Inflammatory macrophage (primary cell): ENCODE measurements around the gene MAPKAPK2.
"Not testable (repeated sequence)": the region's sequence is repeated elsewhere in the genome, so short reads cannot be mapped to it uniquely, and the experiment has no call there.

Source experiments
- DNase-seq, 2 donors: peaks; one replicate each; pipeline ENCODE4 v3.0.0-alpha.2; 2020 to 2022

MAPKAPK2 gene

DNA sequence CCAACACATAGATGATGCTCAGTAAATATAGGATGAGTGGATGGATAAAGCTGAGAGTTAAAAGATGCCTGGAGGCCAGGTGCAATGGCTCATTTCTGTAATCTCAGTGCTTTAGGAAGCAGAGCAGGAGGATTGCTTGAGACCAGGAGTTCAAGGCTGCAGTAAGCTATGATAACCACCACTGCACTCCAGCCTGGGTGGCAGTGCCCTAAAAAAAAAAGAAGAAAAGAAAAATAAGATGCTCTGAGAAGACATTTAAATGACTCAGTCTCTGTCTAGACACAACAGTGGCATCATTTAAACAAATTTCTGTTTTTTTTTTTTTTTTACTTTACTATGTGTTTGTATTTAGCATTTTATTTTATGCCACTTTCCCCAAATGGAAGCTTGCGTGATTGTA is 60.6 kb downstream of the MAPKAPK2 start:
- DNase-seq: no peak

DNA sequence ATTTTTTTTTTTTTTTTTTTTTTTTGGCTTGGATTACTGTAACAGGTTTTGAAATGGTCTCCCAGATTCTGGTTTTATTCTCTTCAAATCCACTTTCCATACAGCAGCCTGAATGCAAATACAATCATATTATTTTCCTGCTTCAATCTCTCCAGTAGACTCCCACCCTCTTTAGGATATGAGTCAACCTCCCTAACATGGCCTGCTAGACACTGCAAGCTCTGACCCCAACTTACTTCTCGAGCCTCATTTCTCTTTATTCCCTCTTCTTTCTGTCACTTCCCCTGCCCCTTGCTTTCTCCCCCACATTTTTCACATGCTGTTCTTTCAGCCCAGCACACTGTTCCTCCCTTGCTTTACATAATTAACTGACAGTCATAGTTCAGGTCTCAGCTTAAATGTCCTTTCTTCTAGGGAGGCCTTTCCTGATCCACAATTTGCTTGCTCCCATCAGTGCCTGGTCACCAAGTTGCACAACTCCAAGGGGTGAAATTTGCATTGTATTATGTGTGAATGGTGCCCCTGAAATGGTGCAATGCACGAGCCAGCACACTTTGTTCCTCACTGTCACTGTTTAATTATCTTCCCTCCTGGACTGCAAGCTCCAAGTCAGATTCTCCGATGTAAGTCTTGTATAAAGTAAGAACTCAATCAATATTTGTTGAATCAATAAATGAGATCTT is 63.8 kb downstream of the MAPKAPK2 start:
- DNase-seq: peak in 1 of 2 donors; percentile 26

DNA sequence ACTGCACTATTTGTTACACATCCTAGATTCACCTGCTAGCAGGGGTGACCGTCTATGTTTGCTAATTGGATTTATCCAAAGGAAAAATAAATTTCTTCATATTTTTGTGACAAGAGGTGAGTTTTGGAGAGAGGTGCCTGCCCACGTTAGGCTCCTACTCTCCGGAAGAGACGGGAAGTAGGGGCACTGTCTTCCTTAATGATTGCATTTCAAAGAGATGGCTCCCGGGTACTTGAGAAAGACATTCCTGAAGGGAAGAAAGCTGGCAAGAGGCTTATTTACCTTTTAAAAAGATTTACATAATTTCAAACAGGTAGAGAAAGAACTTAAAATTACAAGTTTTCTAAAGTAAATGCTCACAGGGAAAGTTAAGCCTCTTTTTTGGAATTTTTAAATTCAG is 67.2 kb downstream of the MAPKAPK2 start:
- no peak for DNase-seq

DNA sequence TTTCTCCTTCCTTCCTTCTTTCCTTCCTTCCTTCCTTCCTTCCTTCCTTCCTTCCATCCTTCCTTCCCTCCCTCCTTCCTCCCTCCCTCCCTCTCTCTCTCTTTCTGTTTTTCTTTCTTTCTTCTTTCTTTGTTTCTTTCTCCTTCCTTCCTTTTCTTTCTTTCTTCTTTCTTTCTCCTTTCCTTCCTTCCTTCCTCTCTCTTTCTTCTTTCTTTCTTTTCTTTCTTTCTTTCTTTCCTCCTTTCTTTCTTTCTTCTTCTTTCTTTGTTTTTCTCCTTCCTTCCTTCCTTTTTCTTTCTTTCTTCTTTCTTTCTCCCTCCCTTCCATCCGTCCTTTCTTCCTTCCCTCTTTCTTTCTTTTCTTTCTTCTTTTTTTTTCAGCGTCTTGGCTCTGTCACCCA is 67.8 kb downstream of the MAPKAPK2 start:
- DNase-seq: no peak

DNA sequence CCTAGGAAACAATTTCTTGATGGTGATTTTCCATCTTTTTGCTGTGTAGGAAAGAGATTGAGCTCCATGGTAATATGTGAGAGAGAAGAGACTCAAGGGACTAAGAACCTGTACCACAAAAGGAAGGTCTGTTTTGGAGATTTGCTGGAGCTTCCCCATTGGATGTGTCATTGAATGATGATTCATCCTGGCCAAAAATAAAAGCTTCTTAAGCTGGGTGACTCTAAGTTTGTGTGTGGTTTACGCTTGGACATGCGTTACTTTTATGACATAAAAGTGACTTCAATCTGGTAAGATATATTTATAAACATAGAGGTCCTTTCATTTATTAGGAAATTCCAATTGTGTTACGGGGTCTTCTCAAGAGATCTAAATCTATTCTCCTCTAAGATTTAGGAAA is 68.4 kb downstream of the MAPKAPK2 start:
- peak; percentile 58 to 71 for DNase-seq

DNA sequence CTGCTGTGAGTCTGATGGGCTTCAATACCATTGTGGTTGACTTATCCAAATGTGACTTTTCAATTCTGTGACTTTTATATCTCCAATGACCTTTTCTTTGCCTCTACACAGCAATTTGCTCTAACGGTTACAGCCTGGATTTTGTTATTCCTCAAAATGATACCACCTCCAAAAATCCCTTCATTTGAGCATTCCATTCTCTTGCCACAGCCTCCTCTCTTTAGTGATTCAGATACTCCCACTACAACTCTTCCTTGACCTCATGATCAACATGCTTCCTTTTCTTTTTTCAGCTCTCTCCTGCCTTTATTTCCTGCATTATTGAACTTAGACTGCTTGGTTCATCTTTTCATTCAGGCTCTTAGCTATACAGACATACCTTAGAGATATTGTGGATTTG is 69.3 kb downstream of the MAPKAPK2 start:
- DNase-seq: peak in 1 of 2 donors; percentile 35

DNA sequence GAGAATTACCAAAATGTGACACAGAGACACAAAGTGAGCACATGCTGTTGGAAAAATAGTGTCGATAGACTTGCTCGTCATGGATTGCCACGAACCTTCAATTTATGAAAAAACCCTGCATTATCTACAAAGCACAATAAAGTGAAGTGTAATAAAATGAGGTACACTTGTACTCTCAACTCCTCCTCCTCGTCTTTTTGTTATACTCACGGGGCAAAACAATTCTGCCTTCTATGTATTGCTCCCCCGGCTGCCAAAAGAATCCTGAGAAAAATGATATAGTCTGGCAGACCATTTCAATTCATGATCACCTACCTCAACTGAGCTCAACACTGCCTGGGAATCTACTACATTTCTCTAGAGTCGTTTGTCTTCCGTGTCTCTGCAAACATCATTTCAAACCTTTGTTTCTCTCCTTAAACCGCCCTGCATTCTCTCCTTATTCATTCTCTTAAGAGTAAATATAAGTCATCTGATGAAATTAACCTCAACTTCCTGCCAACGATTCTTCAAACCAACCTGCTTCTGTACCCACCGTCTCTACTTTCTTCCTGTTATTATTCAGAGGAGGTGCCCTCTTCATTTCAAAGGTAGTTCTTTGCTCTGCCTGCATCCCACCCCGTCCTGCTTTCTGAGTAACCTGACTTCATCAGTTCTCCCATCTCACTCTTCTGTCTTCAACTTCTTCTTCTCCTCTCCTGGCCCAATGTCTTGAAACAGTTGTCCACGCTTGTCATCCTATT is 73.0 kb downstream of the MAPKAPK2 start:
- no peak for DNase-seq

DNA sequence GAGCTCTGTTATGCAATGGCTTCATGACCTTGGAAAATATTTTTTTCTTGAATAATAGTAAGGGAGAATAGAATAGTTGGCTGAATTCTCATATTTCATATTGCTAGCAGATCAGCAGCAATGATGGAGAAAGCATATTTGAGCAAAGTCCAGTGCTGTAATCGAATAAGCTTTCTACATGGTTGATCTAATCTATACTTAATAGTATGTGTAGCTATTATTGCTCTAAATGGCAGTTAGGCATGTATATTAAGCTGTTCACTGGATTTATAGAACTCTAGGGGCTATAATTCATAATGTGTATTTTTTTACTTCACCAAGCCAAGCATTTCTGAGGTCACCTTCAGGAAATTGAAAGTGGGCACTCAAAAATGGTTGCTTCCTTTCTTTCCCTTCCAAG is 75.9 kb downstream of the MAPKAPK2 start:
- no peak for DNase-seq

DNA sequence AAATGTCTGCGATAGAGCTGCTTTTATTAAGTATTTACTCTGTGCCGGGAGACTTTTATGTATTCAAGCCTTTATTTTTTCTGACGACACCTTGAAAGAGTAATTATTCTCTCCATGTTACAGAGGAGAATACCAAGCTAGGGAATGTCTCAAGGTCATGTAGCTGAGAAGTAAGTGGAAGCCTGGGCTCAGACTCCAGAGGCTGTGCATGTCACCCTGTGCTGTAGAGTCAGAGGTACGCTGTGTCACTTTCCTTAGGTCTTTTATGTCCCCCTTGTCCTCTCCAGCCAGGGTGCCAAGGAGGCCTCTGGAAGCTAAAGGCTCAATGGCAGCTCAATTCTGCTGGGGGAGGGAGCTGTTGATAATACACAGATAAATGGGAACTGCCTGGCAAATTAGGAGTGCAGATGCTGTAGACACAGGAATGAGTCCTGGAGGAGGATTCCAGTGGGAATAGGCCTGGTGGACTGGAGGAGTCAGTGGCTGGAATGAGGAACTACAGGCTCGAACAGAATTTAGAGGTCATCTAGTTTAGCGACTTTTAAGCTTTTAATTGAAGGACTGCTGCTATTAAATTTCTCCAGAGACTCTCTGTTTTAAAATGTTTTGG is 76.6 kb downstream of the MAPKAPK2 start:
- no peak for DNase-seq

DNA sequence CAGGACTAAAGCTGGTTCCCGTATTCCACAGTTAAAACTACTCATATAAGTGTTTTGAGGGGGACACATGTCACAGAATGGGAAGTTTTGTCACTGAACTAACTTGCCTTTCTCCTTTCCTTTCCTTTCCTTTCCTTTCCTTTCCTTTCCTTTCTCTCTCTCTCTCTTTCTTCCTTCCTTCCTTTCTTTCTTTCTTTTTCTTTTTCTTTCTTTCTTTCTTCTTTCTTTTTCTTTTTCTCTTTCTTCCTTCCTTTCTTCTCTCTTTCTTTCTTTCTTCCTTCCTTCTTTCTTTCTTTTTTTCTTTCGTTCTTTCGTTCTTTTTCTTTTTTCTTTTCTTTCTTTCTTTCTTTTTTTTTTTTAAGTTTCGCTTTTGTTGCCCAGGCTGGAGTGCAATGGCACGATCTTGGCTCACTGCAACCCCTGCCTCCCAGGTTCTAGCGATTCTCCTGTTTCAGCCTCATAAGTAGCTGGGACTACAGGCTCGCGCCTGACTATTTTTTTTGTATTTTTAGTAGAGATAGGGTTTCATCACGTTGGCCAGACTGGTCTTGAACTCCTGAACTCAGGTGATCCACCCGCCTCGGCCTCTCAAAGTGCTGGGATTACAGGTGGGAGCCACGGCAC is 78.1 kb downstream of the MAPKAPK2 start:
- DNase-seq: not testable (repeated sequence)

DNA sequence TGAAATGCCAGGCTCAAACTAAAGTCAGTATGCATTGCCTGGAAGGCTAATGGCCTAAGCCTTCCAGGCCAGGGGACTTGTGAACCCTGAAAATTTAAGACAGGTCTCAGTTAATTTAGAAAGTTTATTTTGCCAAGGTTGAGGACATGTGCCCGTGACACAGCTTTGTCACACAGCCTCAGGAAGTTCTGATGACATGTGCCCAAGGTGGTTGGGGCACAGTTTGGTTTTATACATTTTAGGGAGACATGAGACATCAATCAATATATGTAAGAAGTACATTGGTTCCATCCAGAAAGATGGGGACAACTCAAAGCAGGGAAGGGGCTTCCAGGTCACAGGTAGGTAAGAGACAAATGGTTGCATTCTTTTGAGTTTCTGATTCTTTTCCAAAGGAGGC is 81.1 kb downstream of the MAPKAPK2 start:
- DNase-seq: not testable (repeated sequence)

DNA sequence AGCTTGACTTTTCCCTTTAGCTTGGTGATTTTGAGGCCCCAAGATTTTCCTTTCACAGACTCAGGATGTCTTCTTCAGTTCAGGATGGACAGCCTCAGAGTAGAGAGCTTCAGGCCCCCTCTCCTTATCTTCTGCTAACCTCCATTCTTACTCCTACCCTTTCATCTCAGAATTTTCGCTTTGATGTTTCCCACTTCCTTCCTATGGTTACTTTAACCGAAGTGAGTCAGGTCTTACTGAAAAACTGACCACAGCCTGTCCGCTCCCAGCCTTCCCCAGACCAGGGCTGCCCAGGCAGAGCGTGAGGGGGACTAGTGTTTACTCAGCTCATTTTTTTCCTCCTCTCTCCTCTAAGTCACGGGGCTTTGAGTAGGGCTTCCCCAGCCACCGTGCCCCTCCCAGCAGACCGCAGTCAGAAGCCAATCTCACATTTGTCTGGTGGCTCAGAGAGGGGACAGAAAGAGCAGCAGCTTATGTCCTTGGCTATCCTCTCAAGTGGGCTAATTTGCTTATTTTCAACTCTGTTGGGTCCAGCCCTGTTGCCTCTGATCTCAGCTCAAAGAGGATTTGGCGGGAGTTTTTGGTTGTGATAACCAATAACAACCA is 81.6 kb downstream of the MAPKAPK2 start:
- DNase-seq: peak; percentile 77 to 85

DNA sequence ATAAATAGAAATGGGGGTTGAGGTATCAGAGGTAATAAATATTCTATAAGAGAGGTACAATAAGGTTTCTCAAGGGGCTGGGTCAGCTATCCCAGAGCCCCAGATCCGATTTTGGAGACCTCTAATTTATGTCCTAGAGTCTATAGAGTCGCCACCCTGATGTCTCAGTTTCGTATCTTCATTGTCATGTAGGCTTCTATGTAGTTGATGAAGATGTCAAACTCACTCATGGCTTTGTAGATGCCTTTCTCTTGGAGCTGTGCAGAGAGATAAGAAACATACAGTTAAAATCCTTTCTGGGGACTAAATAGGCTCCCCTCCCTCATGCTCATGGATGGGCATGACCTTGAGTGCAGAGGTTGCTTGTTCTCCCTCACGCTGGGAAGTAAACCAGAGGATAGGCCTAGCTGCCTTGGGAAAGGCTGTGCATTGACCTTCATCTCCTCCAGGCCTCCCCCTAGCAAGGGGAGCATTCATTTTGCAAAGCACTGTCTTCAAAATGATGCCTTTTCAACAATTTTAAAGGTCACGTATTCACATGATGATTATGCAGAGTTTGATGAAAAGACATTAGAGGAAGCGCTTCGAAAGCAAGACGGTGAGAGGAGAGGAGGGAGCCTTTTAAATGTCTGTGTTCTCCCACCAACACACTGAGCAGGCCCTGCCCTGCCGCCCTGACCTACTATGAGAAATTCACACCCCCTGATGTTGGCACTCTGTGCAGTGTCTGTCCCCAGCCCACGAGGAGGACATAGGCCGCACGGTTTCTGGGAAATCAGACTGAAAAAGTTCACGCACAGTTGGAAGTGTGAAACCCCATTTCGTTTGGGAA is 84.0 kb downstream of the MAPKAPK2 start:
- DNase-seq: no peak

DNA sequence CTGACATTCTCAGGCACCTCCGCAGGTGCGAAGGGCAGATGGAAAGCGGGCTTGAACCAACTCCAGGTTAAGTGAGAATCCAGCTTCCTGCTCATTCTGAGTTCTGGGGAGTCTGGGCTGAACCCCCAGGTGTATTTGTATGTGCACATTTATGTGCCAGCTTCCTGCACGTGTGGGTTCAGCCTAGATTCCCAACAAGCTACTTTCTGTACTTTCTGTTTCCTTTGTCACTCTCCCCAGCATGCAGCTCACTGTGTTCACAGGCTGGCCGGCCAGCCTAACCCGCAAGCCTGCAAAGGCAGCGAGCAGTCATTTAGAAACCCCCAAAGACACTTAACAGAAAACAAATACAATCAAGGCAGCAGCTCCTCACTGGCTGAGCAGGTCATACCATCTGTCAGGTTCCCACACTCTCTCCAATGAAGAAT is 84.6 kb downstream of the MAPKAPK2 start:
- DNase-seq: no peak

DNA sequence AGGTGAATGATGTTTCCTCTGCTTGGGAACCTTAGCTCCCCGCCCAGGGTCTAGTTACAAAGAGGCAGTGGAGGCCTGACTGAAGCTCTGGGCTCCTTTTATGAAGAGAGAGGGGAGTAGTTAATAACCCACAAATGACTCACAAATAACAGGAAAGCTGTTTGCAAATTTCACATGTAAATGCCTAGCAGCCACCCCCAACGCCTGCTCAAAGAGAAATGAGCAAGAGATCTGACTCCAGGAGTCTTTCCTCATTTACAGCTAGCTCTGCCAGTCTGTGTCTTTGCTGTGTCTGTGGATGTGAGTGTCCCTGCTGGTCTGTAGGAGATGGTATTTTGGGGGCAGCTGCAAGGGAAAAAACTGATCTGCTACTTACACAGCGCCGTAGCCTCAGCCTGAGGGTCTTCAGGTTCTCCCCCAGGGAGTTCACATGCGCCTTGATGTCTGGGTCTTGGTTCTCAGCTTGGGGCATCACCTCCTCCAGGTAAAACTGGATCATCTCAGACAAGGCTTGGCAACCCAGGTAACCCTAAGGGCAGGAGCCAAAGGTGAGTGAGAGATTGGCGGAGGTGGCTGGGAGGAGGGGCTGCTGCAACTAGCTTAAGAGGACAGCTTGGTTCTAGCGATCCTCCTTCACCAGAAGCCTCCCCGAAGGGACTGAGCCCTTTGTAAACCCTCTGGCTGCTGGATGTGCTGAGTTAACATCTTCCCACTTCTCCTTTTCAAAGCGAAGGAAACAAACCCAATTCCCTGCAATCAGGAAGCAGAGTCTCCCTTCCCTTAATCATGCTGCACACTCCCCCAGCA is 86.0 kb downstream of the MAPKAPK2 start, which contains the start of gene IL19:
IL19 (plus strand) TSS at position 243 of the 807 bp plus-strand sequence. CDS start 65,890 bp downstream, outside the sequence.
- DNase-seq: peak; percentile 86 to 87

DNA sequence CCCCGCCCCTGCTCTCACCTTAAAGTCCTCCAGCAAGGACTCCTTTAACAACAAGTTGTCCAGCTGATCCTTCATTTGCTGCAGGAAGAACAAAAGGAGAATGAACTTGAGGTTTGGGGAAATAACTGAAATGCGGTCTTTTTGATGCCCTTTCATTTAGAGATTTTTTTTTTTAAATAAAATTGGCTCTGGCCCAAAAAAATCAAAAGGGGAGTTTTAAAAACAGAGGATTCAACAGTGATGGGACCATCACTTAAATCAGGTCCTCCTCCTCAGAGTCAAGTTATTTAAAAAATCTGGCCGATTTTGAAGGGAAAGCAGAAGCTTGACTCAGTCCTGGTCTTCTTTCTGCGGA is 86.6 kb downstream of the MAPKAPK2 start:
- DNase-seq: no peak

DNA sequence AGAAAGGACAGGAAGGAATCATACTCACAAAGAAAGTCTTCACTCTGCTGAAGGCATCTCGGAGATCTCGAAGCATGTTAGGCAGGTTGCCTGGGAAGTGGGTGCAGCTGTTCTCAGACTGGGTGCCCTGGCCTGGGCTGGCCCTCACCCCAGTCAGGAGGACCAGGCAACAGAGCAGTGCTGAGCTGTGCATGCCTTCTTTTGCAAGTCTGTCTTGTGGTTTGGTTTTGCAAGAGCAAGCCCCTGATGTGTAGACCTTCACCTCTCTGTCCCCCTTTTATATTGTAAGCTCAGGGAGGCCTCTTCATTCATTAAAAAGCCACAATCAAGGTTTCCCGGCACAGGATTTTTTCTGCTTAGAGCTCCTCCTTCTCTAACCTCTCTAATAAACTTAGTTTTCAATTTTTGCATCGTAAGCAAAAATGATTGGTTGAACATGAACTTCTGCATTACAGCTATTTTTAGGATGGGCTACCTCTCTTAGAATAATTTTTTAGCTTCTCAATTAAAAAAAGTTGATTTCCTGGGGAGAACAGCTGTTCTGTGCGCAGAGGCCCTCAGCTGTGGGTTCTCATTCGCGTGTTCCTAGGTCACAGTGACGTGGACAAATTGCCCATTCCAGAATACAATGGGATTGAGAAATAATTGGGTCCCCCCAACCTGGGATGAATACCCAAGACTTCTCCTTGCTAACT is 87.7 kb downstream of the MAPKAPK2 start, which contains the start of gene IL10:
IL10 (minus strand) TSS at position 252 of the 695 bp plus-strand sequence; CDS start at position 193, 59 bp downstream.
- peak; percentile 58 to 61 for DNase-seq

DNA sequence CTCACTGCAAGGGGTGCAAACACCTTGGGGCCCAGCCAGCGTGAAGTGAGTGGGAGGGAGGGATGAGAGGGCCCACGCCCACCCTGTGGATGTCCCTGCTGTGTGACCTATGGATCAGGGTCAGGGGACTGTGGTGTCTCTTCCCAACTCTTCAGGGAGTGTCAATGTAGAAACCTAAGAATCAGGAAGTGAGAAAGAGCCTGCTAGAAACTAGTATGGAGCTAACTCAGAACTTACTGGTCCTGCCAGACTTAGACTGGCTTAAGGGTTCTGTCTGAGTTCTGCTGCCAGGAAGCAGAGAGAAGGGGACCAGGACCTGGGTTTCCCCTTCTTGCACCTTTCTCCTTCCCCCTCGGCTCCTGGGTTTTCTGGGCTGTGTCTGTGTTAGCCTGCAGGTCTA is 89.4 kb downstream of the MAPKAPK2 start:
- peak; percentile 55 to 62 for DNase-seq

DNA sequence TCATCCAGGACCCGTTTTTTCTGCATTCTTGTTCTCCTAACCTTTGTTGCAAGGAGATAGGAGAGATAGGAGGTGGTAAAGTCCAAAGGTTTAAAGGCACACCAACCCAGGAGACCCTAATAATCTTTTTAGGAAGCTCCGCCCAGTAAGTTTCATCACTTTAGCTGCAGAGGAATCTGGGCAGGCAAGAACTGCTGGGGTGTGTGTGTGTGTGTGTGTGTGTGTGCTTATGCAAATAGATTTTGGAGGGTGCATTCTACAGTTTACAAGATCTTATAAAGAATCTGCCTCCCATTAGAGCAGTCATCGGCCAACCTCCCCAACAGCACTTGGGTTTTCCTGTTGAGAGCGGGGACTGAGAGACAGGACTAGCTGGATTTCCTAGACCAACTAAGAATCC is 91.5 kb downstream of the MAPKAPK2 start:
- no peak for DNase-seq

DNA sequence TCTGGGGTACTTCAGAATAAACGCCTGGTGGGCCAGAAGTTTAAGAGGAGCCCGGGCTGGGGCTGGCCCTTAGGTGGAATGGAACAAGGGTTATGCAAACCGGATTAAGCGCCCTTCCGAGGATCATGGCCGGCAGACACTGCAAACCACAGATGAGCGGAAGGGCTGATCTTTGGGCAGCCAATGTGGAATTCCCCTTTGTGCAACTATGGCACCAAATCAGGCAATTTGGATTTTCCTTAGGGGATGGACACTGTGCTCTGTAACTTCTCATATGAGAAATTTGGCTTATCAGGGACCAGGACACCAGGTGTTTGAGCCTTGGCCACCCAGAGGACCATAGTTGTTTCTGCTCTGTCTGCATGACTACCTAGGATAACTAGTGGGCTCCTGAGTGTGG is 93.3 kb downstream of the MAPKAPK2 start:
- no peak for DNase-seq
